CD4-positive, alpha-beta T cell treated with Interleukin-6 at 100 ng/mL for 8 hours (primary cell): Measurements from ENCODE around the gene EYS.
"Not testable (repeated sequence)": the region's sequence is repeated elsewhere in the genome, so short reads cannot be mapped to it uniquely, and the experiment has no call there.

ENCODE experiments used
- DNase-seq: peaks from one replicate; pipeline ENCODE4 v3.0.0-alpha.2; 2020; ENCODE audit warnings: mixed read lengths, low spot score

Gene EYS

GRCh38 chr6:64294034-64294433, 1413.0 kb downstream of the EYS start:
- no peak for DNase-seq

GRCh38 chr6:64293298-64293697, 1413.7 kb downstream of the EYS start:
- no peak for DNase-seq

GRCh38 chr6:64290867-64291266, 1416.2 kb downstream of the EYS start:
- DNase-seq = no peak

- no peak for DNase-seq
These were observed 1417.1 kb downstream of the EYS start for GRCh38 chr6:64289931-64290330.

- DNase-seq = no peak
These were observed 1418.7 kb downstream of the EYS start for GRCh38 chr6:64288351-64288750.

- DNase-seq = no peak
These were observed 1425.9 kb downstream of the EYS start for GRCh38 chr6:64281167-64281566.

- no peak for DNase-seq
These were observed 1426.5 kb downstream of the EYS start for GRCh38 chr6:64280569-64280968.

GRCh38 chr6:64270083-64270482, 1436.9 kb downstream of the EYS start:
- DNase-seq = no peak

GRCh38 chr6:64266351-64266821, 1440.6 kb downstream of the EYS start:
- no peak for DNase-seq

- DNase-seq = no peak
These were observed 1443.2 kb downstream of the EYS start for GRCh38 chr6:64263778-64264177.

GRCh38 chr6:64259372-64259771, 1447.7 kb downstream of the EYS start:
- DNase-seq = no peak

- no peak for DNase-seq
These were observed 1448.3 kb downstream of the EYS start for GRCh38 chr6:64258752-64259151.

GRCh38 chr6:64258302-64258701, 1448.7 kb downstream of the EYS start:
- no peak for DNase-seq

GRCh38 chr6:64257586-64257985, 1449.4 kb downstream of the EYS start:
- DNase-seq = no peak

GRCh38 chr6:64256483-64256882, 1450.5 kb downstream of the EYS start:
- DNase-seq = no peak

GRCh38 chr6:64255000-64255399, 1452.0 kb downstream of the EYS start:
- DNase-seq = no peak

- DNase-seq = no peak
These were observed 1452.5 kb downstream of the EYS start for GRCh38 chr6:64254558-64254957.

GRCh38 chr6:64252256-64252655, 1454.8 kb downstream of the EYS start:
- no peak for DNase-seq

- no peak for DNase-seq
These were observed 1456.9 kb downstream of the EYS start for GRCh38 chr6:64250126-64250525.

GRCh38 chr6:64249115-64249514, 1457.9 kb downstream of the EYS start:
- no peak for DNase-seq

- no peak for DNase-seq
These were observed 1463.4 kb downstream of the EYS start for GRCh38 chr6:64243618-64244017.

- not testable (repeated sequence) for DNase-seq
These were observed 1468.1 kb downstream of the EYS start for GRCh38 chr6:64238908-64239307.

GRCh38 chr6:64238071-64238470, 1469.0 kb downstream of the EYS start:
- no peak for DNase-seq

- DNase-seq = no peak
These were observed 1473.3 kb downstream of the EYS start for GRCh38 chr6:64233746-64234145.

- no peak for DNase-seq
These were observed 1475.1 kb downstream of the EYS start for GRCh38 chr6:64231928-64232327.
